Testis (tissue), 3 donors: ENCODE results near the gene MYO5B. TPM values are rescaled to one million over a fixed set of nuclear protein-coding genes. Genes with fewer than 3 reads are reported as not detected.

ENCODE experiments used
- DNase-seq: peaks from one replicate; pipeline ENCODE4 v3.0.0-alpha.2; 2019
- H3K27ac ChIP-seq, 2 donors: fragments of 200-600 bp; sonication (generic); one replicate each; pipeline ENCODE4 v1.5.1; 2019
- H3K27me3 ChIP-seq: fragments of 200-600 bp; sonication (generic); one replicate; pipeline ENCODE4 v1.5.1; 2019
- H3K36me3 ChIP-seq: fragments of 200-600 bp; sonication (generic); one replicate; pipeline ENCODE4 v1.5.1; 2017; ENCODE audit warnings: low read depth; ENCODE audit errors: missing control alignments
- H3K4me1 ChIP-seq: fragments of 200-600 bp; sonication (generic); one replicate; pipeline ENCODE4 v1.5.1; 2019
- H3K4me3 ChIP-seq, 2 donors: fragments of 200-600 bp; sonication (generic); one replicate each; pipeline ENCODE4 v1.5.1; 2017 to 2019
- H3K9me3 ChIP-seq: fragments of 200-600 bp; sonication (generic); one replicate; pipeline ENCODE4 v1.5.1; 2017
- CTCF ChIP-seq, 3 experiments: fragments of 450-650 bp in 2 of 3; fragments of 200-600 bp in 1 of 3; sonication (generic) in 1 of 3; IDR thresholded peaks; one replicate each; pipeline ENCODE4 v1.5.1; 2016 to 2019; ENCODE audit warnings: antibody characterized with exemption in 3 of 3, mild to moderate bottlenecking in 2 of 3, moderate library complexity in 1 of 3
- POLR2A ChIP-seq: fragments of 450-650 bp; IDR thresholded peaks from one replicate; pipeline ENCODE4 v1.6.1; 2017; ENCODE audit warnings: antibody characterized with exemption, mild to moderate bottlenecking, moderate library complexity
- WGBS, 2 donors: methylation state at CpG; one replicate each; pipeline ENCODE4 v1.1.5; 2018; 5-methylcytosine and 5-hydroxymethylcytosine counted together
- intact Hi-C: fragments of 100-400 bp; cut with DNase I; formaldehyde crosslinking; loops from one replicate; pipeline ENCODE4 v1.15.1; 2023; ENCODE audit warnings: low total_unique reads
- polyA plus RNA-seq: library from polyadenylated mRNA; stranded (reverse); fragments of 350-450 nt; fragmentation: Illumina TruSeq; extraction: RNeasy Lipid Tissue Mini Kit (QIAGEN cat#74804); gene quantifications from one replicate; pipeline ENCODE4 v1.2.3, GENCODE V29; 2014; ENCODE audit warnings: low read depth, low replicate concordance; ENCODE audit not compliant: insufficient read depth
- total RNA-seq, 2 donors: library from RNA; depleted of rRNA; stranded (reverse); fragments of >200 nt; gene quantifications; one replicate each; pipeline ENCODE4 v1.2.3, GENCODE V29; 2016

MYO5B gene
- total and polyA plus RNA-seq, 3 donors from 2014 or later: 24.8 to 31.8 (median 26.1) TPM

GRCh38 chr18:49876536-49876935 lies 318.4 kb downstream of the MYO5B start:
- H3K36me3 ChIP-seq: no peaks in the 10 kb centered on the region
- TF ChIP-seq CTCF (IDR thresholded peaks at IDR 0.05) (no peak), POLR2A (no peak)
- no peaks in the 10 kb centered on the region for H3K4me1 ChIP-seq
- no peaks in the 10 kb centered on the region for H3K27me3 ChIP-seq
- 71 to 89% methylated on average over 4 of the region's 4 CpGs for WGBS, 2 donors
- no peak for DNase-seq
- H3K4me3 ChIP-seq: no peak overlapping the region
- H3K9me3 ChIP-seq: no peaks in the 10 kb centered on the region
- intact Hi-C loops: no loop called here
- no peak overlapping the region for H3K27ac ChIP-seq

GRCh38 chr18:49875783-49876182 lies 319.2 kb downstream of the MYO5B start:
- 71 to 81% methylated on average over 1 of the region's 1 CpG for WGBS, 2 donors
- H3K9me3 ChIP-seq: no peaks in the 10 kb centered on the region
- no peaks in the 10 kb centered on the region for H3K36me3 ChIP-seq
- no peak overlapping the region for H3K4me3 ChIP-seq
- H3K4me1 ChIP-seq: no peaks in the 10 kb centered on the region
- H3K27me3 ChIP-seq: no peaks in the 10 kb centered on the region
- no peak overlapping the region for H3K27ac ChIP-seq
- no peak for DNase-seq
- intact Hi-C loops: no loop called here
- TF ChIP-seq POLR2A (no peak), CTCF (IDR thresholded peaks at IDR 0.05) (no peak)

- DNase-seq: no peak
- Histone ChIP-seq H3K27me3 (no peaks in the 10 kb centered on the region), H3K36me3 (no peaks in the 10 kb centered on the region), H3K9me3 (no peaks in the 10 kb centered on the region), H3K4me3 (no peak overlapping the region), H3K27ac (no peak overlapping the region), H3K4me1 (no peaks in the 10 kb centered on the region)
- TF ChIP-seq CTCF (IDR thresholded peaks at IDR 0.05): no peak
- TF ChIP-seq POLR2A: no peak
- intact Hi-C loops: no loop called here
- WGBS, 2 donors: 97 to 100% methylated on average over 1 to 3 of the region's 3 CpGs
Observed at GRCh38 chr18:49875155-49875554, 319.8 kb downstream of the MYO5B start.

GRCh38 chr18:49874238-49874637 lies 320.7 kb downstream of the MYO5B start:
- Histone ChIP-seq H3K4me1 (no peaks in the 10 kb centered on the region), H3K4me3 (no peak overlapping the region), H3K36me3 (no peaks in the 10 kb centered on the region), H3K9me3 (no peaks in the 10 kb centered on the region), H3K27me3 (no peaks in the 10 kb centered on the region), H3K27ac (no peak overlapping the region)
- DNase-seq: no peak
- TF ChIP-seq POLR2A (no peak), CTCF (IDR thresholded peaks at IDR 0.05) (no peak)
- intact Hi-C loops: no loop called here
- 88 to 93% methylated on average over 2 of the region's 2 CpGs for WGBS, 2 donors

GRCh38 chr18:49869354-49869753 lies 325.6 kb downstream of the MYO5B start:
- intact Hi-C loops: no loop called here
- Histone ChIP-seq H3K36me3 (no peaks in the 10 kb centered on the region), H3K4me1 (no peaks in the 10 kb centered on the region), H3K27me3 (no peaks in the 10 kb centered on the region), H3K9me3 (no peaks in the 10 kb centered on the region), H3K27ac (no peak overlapping the region), H3K4me3 (no peak overlapping the region)
- no peak for DNase-seq
- 75 to 92% methylated on average over 6 of the region's 6 CpGs for WGBS, 2 donors
- TF ChIP-seq POLR2A: no peak
